Astrocyte of the hippocampus (primary cell): Measurements from ENCODE around the gene PRR12.

Source experiments
- DNase-seq: peaks from one replicate; pipeline ENCODE4 v3.0.0; 2011; ENCODE audit warnings: low read depth, low spot score

The PRR12 gene

DNA sequence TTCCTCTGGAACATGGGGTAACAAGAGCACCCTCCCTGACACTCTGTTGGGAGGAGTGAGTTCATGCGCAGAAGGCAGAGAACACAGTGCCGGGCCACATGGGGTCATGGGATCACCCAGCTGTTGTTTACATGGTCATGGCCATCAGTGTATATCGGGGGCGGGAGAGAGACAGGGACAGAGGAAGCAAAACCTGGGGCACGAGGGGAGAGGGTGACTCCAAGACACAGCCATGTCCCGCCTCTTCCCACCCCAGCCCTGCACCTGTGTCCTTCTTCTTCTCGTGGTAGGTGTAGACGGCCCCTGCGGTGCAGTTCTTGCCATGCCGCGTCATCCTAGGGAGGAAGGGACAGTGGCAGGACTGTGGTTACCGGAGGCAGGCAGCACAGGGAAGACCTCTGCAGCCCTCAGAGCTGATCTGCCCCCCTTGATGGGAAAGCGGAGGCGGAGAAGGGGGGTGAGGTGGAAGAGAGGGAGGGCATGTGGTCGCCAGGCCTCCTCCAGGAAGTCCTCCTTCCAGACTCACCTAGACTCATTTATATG is 30.6 kb upstream of the PRR12 start:
- no peak for DNase-seq

DNA sequence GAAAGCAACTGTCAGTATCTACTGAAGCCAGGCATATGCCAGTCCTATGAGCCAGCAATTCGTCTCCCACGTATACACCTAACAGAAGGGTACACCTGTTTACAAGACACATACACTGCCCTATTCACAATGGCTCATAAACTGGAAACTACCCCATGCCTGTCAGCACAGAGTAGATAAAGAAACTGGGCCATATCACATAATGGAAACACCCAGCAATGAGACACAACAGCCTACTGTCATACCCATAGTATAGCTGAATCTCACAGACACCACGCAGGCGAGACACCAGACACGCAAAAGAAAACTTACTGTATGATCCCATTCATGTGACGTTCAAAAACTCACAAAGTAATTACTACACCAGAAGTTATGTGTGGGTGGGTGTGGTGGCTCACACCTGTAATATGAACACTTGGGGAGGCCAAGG is 26.4 kb upstream of the PRR12 start:
- no peak for DNase-seq

DNA sequence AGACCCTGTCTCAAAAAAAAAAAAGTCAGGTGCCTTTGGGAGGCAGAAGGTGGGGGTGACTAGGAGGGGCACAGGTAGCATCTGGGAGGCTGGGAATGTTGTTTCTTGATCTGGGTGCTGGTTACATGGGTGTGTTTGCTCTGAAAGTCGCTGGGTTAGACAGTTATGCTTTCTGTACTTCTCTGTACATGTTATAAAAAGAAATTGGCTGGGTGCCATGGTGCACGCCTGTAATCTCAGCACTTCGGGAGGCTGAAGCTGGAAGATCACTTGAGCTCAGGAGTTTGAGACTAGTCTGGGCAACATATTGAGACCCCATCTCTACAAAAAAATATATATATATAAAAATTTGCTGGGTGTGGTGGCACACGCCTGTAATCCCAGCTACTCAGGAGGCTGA is 25.7 kb upstream of the PRR12 start:
- no peak for DNase-seq

DNA sequence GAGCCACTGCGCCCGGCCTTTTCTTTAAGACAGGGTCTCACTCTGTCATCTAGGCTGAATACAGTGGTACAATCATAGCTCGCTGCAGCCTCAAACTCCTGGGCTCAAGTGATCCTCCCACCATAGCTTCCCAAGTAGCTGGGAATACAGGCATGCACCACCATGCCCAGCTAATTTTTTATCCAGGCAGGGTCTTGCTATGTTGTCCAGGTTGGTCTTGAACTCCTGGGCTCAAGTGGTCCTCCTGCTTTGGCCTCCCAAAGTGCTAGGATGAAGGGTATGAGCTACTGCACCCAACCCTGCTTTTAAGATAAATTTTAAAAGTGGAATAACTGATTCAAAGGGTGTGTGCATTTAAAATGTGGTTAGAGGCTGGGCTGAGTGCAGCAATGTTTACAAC is 24.7 kb upstream of the PRR12 start:
- no peak for DNase-seq

DNA sequence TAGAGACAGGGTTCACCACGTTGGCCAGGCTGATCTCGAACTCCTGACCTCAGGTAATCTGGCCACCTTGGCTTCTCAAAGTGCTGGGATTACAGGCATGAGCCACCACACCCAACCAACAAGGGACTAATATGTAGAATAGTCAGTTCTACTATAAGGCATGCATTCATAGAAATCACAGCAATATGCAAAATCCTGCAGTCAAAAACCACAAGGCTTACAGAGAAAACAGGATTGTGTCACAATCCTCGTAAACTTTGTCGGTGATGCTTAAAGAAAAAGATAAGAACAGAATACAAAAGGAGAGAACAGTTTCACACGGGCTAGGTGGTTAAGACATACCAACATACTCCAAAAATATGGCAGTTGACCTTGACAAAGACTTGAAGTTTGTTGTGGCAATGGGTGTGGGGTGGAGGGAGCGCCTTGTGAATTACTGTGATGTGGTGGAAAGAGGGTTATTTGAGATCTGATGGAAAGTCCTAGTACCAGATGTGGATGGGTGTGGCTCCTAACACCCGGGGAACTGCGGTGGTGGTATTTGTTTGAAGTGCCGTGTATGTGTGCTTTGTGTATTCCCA is 23.0 kb upstream of the PRR12 start:
- no peak for DNase-seq

DNA sequence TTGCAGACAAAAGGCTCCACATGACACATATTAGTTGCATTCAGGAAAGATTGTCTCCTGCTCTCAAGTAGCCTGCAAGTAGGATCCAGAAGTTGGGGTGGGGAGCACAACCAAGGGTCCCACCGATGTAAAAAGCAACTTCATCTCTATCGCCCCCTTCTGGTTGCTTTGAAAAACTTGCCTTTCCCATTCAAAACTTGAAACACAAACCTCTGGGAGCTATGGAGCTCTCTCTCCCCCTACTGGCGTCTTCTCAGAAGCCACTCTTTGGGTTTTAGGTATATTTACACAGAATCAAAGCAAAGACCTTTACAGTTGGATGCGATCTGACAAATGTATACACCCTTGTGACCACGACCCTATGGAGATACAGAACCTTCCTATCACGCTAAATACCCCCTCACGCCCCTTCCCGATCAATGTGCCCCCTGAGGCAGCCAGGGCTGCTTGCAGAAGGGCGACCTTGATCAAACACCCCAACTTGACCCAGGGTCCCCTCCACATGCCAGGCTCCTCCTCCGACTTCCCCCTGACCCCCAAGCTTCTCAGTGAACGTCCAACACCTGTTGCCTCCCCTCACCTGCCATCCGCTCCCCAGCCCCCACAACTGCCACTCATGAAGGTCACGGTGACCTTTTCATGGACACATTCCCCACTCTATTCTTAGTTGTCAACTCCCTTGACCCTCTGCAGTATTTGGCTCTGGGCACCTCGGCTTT is 20.7 kb upstream of the PRR12 start:
- DNase-seq: peak; percentile 86

DNA sequence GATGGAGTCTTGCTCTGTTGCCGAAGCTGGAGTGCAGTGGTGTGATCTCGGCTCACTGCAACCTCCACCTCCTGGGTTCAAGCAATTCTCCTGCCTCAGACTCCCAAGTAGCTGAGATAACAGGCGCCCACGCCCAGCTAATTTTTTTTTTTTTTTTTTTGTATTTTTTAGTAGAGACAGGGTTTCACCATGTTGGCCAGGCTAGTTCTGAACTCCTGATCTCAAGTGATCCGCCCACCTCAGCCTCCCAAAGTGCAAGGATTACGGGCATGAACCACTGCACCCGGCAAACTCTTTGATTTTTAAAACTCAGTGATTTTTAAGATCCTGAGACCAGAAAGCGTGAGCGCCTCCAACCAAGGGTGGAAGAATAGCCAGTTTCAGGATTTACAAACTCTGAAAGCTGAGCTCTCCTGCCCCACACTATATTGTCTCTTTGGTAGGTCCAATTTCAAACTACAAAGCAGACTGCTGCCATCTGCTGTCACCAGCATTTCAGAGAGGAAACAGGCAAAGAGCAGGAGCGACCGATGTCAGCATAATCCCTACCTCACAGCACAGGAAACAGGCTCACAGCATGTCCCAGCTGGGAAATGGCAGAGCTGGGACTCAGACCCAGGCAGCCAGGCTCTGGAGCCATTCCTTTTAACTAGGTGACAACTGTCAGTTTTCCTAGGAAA is 19.8 kb upstream of the PRR12 start:
- no peak for DNase-seq

DNA sequence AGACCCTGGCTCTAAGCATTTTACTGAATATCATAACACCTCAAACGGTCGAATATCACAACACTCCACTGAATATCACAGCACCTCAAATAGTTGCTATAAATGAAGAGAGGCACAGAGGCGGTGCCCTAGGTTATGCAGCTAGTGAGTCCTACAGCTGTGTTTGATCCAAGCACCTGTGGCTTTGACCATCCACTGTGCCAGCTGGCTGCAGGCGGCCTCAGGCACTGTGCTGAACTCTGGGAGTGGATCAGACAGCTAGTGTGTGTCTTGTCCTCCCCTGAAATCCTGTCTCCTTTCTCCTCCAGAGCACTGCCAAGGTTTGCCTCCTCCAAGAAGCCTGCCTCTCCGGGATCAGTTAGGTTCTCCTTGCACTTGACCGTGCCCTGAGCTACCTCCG is 18.0 kb upstream of the PRR12 start:
- no peak for DNase-seq

DNA sequence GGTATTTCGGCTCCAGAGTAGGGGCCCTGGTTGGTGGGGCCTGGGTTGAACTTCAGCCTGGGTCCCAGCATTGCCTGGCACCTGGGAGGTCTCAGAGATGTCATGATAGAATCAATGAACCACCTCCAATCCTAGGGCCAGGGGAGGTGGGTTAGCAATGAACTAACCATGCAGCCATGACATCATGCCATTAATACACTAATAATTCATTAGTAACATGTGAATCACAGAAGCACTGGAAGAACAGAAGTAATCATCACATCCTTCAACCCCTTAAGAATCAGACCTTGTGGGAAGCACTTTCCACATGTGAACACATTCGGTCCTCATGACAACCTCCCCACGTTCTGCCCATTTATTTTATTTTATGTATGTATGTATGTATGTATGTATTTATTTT is 17.6 kb upstream of the PRR12 start:
- DNase-seq: no peak

DNA sequence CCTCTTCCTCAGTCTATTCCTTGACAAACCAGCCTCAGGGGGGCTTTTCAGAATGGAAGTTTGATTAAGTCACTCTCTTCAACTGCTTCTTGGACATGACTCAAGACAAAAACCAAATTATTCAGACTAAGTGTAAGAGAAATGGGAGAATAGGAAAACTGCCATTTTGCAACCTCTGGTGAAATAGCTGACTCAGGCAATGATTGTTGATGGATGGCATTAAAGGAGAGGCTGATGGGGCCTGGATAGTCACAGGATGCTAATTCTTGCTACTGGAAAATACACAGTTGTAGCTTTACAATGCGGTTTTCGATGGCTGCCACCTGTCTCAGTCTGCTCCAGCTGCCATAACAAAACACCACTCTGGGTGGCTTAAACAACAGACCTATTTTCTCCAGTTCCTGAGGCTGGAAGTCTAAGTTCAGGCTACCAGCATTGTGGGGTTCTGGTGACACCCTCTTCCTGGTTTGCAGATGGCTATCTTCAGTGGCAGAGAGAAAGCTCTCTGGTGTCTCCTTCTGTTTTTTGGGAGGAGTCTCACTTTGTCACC is 16.7 kb upstream of the PRR12 start:
- DNase-seq: no peak

DNA sequence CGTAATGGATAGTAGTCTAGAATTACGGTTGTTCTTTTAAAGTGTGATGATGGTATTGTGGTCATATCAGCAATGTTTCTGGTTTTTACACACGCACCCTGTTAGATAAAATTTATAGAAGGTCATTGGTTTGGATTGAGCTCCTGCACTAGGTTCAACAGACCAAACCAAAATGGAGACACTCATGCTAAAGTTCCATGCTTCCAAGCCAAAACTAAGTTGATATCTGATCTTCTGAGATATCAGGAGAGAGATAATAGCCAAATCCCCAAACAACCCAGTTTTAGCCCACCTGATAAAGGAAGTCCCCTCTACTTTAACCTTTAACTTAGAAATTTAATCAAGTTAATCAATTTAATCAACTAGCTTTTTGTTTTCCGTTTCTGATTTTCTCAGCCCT is 11.8 kb upstream of the PRR12 start:
- no peak for DNase-seq

DNA sequence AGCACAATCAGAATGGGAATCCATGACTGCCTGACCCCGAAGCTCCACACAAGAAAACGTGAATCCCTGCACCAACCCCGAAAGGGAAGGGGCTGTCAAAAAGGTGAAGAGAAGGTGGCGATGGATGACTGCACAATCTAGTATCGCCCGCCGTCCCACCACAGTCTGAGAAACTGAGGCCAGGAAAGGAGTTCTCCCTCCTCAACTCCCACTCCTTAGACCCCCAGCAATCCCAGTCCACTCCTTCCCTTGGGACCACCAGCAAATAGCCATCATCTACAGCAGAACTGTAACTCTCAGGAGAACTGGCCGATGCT is 11.1 kb upstream of the PRR12 start:
- DNase-seq: no peak

DNA sequence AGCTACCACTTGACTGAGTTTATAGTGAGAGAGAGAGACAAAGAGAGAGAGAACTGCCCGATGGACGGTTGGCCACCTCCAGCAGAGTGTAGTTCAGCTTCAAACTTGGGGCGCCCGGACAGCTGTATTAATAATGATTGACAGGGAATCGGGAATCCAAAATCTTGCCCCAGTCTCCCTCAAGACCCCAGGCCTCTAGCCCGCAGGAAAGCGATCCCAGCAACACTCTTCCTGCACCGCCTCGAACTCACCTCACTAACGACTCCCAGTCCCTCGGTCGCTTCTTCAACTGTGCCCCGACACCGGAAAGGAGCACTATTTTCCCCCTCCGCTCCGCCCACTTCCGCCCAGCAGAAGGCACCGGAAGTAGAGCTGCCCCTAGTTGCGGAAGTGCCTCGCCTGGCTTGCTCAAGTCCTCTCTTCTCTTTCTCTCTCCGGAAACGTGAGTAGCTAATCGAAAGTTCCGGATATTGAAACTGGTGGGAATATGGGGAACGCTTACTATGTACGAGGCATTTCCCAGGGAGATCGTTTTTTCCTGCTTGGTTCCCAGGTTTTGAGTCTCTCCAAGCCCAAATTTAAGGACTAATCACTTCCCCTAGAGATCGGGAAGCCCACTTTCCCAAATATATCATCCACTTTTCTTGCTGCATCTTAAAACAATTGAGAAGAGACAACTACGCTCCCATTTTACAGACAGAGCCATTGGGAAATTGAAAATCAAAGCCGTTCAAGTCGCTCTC is 10.5 kb upstream of the PRR12 start, which contains the start of gene NOSIP:
TSS of gene NOSIP (minus strand) at position 293 of the 743 bp plus-strand sequence. CDS start 19,865 bp downstream, outside the sequence.
- peak; percentile 98 for DNase-seq

DNA sequence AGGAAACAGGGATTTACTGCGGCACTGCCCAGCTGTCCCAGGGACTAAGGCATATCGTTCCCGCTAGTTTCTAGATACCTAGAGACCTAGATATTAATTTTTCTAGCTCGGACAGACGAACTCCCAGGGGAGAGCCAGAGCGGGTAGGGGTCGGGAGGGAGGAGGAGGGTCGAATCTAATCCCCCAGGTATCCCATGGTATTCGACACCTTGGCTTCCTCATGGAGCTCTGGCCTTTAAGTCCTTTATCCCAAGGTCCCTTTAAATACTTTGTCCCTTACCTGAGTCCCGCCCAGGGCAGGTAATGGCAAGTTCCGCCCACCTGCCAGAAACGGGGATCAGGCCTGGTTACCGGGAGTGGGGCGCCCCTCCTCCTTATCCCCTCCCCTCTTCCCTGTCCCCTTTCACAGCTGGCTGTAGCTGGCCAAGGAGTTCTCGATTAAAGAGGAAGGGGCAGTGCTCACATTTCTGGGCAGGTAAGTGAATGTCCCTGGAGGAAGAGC is 9.9 kb upstream of the PRR12 start, which contains the start of gene PRRG2:
TSS of gene PRRG2 (plus strand) at position 310 of the 502 bp plus-strand sequence. CDS start 1,904 bp downstream, outside the sequence.
- no peak for DNase-seq

DNA sequence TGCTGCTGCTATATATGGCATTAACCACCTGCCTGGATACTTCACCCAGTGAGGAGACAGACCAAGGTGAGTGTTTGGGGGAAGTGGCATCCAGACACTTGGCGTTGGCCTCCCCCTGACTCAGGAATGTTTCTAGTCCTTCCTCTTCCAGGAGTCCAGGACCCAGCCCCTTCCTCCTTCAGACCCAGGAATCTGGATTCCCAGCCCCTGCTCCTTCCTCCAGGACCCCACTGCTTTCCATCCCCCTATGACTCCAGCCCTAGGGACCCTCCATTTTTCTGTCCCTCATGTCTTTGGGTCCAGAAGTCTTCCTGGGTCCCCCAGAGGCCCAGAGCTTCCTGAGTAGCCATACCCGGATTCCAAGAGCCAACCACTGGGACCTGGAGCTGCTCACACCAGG is 7.7 kb upstream of the PRR12 start:
- DNase-seq: no peak

DNA sequence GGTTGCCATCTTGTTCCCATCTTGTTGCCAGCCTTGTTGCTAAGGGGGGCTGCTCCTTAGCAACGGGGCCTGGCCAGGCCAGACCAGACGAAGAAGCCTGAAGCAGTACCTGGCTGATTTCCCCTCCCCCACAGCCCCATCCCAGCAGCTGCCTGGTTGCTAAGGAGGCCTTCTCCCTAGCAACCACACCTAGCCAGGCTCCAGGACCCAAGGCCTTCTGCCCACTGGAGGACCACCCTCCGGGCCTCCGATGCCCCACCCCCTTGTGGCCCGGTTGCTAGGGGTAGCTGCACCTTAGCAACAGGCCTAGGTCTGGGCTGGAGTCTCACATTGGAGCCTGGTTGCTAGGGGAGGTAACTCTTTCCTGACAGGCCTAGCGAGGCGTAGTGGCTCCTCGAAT is 6.0 kb upstream of the PRR12 start:
- no peak for DNase-seq

DNA sequence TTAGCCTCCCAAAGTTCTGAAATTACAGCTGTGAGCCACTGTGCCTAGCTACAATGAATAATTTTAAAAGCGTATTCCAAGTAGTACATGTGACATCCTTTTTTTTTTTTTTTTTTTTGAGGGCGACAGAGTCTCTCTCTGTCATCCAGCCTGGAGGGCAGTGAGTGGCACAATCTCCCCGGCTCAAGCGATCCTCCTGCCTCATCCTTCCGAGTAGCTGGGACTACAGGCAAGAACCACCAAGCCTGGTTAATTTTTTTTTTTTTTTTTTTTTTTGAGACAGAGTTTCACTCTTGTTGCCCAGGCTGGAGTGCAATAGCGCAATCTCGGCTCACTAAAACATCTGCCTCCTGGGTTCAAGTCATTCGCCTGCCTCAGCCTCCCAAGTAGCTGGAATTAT is 3.8 kb upstream of the PRR12 start:
- no peak for DNase-seq

DNA sequence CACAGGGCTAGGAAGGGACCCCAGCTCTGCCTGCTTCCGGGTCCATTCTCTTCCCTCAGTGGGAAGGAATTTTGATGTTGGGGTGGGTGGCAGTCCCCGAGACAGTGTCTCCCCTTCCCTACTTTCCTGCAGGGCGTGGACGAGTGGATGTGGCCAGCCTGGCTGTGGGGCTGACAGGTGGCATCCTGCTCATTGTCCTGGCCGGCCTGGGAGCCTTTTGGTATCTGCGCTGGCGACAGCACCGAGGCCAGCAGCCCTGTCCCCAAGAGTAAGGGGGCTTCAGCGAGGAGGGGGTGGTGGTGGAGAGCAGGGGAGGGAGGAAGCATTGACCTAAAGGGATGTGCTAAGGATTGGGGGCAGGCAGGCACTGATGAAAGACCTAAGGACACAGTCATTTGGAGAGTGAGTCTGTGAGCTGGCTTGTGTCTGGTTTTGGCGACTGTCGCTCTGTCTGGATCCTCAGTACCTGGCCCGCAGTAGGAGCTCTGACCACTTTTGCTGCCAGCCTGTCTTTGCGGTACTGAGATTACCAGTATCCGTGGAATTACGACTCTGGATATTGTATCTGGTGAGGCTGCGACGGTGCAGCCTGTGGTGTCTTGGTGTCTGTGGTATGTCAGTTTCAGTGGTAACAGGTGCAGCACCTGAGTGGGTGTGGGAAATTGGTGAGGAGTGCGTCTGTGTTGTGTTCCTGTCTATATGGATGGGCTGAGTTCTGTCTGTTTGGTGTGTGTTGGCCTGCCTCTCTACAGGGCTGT is 2.4 kb upstream of the PRR12 start:
- no peak for DNase-seq

DNA sequence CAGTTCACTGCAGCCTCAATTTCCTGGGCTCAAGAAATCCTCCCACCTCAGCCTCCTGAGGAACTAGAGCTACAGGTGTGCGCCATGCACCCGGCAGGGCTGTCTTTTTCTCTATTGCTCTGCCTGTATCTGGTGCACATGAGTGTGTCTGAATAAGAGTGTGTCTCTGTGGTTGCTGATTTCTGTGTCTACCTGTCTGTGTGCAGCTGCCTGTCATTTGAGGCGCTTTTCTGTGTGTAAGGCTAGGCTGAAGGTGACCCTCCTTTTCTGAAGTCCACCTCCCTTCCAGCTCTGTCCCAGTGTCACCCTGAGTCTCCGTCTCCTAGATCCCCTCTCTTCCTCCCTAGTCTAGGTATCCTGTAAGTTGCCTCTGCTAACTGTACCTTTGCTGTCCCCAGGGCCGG is 1.5 kb upstream of the PRR12 start:
- DNase-seq: no peak

DNA sequence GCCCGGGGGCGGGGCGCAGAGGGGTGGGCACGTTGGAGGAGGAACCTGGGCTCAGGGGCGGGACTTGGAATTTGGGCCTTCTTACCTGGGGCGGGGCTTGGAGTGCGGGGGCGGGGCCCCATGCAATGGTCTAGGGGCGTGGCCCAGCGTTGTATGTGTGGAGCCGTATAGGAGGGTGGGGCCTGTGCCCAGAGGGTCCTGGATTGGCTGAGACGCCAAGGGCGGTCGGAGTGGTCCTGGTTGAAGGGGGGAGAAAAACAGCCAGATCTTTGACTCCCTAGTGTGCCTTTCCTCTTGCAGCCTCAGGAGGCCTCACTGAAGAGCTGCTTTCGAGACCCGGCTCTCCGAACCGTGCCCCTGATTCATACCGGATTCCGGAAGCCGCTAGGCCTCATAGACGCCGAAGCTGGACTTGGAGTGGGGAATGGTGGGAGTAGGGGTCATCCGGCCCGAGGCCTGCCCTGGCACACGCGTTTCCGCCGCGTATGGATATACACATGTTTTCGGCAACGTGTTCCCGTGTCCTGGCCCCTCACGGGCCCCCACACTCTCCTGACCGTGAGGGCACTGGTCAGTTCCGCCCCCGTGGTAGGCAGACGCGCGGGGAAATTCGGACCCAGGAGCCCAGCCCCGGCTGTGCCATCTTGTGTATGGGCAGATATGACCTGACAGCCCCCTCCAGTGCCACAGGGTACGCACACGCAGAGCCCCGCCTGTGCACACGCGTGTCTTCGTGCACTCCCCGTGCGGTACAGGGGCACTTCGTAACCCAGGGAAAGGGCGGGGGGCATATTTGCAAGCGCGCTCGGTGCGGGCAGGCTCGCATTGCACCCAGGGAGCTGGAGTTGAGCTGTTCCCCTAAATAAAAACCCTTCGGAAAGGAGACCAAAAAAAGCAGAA is 661 bp upstream of the PRR12 start:
- peak; percentile 97 for DNase-seq
